Measurements from ENCODE around the gene TENT4A.
A peak's percentile ranks its signal among the peaks of the same experiment; 100 is the strongest.

Gene TENT4A

GRCh38 chr5:6700685-6701355, 12.4 kb upstream of the TENT4A start:
- DNase-seq = no peak

- DNase-seq = no peak
Measured at GRCh38 chr5:6701491-6701890, 11.7 kb upstream of the TENT4A start.

GRCh38 chr5:6702633-6703032, 10.6 kb upstream of the TENT4A start:
- DNase-seq = no peak

- no peak for DNase-seq
Measured at GRCh38 chr5:6703806-6704205, 9.4 kb upstream of the TENT4A start.

GRCh38 chr5:6704361-6704851, 8.8 kb upstream of the TENT4A start:
- no peak for DNase-seq

- no peak for DNase-seq
Measured at GRCh38 chr5:6705088-6705487, 8.1 kb upstream of the TENT4A start.

- DNase-seq = no peak
Measured at GRCh38 chr5:6705959-6706358, 7.3 kb upstream of the TENT4A start.

GRCh38 chr5:6707852-6708251, 5.4 kb upstream of the TENT4A start:
- DNase-seq = no peak

GRCh38 chr5:6708814-6709213, 4.4 kb upstream of the TENT4A start:
- DNase-seq = no peak

- DNase-seq = no peak
Measured at GRCh38 chr5:6710070-6710469, 3.2 kb upstream of the TENT4A start.

- no peak for DNase-seq
Measured at GRCh38 chr5:6710551-6711318, 2.5 kb upstream of the TENT4A start.

- no peak for DNase-seq
Measured at GRCh38 chr5:6711409-6712141, 1.7 kb upstream of the TENT4A start.

- DNase-seq = peak; percentile 36
Measured at GRCh38 chr5:6712142-6712576, 1.1 kb upstream of the TENT4A start.

- DNase-seq = peak; percentile 94
Measured at GRCh38 chr5:6712577-6713273, 507 bp upstream of the TENT4A start.

- no peak for DNase-seq
Measured at GRCh38 chr5:6714226-6715041, 1.2 kb downstream of the TENT4A start.

- DNase-seq = no peak
Measured at GRCh38 chr5:6715271-6715670, 2.0 kb downstream of the TENT4A start.

- peak; percentile 9 for DNase-seq
Measured at GRCh38 chr5:6715758-6716628, 2.8 kb downstream of the TENT4A start.

GRCh38 chr5:6716629-6717149, 3.5 kb downstream of the TENT4A start:
- no peak for DNase-seq

GRCh38 chr5:6717247-6717646, 4.0 kb downstream of the TENT4A start:
- DNase-seq = no peak

GRCh38 chr5:6717687-6718086, 4.5 kb downstream of the TENT4A start:
- no peak for DNase-seq

- DNase-seq = no peak
Measured at GRCh38 chr5:6718161-6718681, 5.0 kb downstream of the TENT4A start.

Data from stimulated activated naive CD4-positive, alpha-beta T cell treated with Interleukin-2 at 50 U/mL for 16 hours (primary cell).